Muscle layer of duodenum (tissue), 2 donors: ENCODE results near the gene SOX2.

ENCODE experiments used
- H3K27ac ChIP-seq: one replicate; pipeline ENCODE4 v1.7.0; 2013; ENCODE audit warnings: mild to moderate bottlenecking, low read length
- H3K27me3 ChIP-seq: one replicate; pipeline ENCODE4 v1.7.0; 2013; ENCODE audit warnings: low read depth, mild to moderate bottlenecking, control low read depth, low read length
- H3K36me3 ChIP-seq, 2 donors: one replicate each; pipeline ENCODE4 v1.7.0; 2013; ENCODE audit warnings: low read length in 2 of 2, control low read depth in 1 of 2, mild to moderate bottlenecking in 1 of 2; ENCODE audit not compliant: insufficient read depth in 2 of 2, control insufficient read depth in 1 of 2
- H3K4me1 ChIP-seq, 2 donors: one replicate each; pipeline ENCODE4 v1.7.0; 2013; ENCODE audit warnings: low read length in 2 of 2, mild to moderate bottlenecking in 2 of 2, control low read depth in 1 of 2, moderate library complexity in 1 of 2; ENCODE audit not compliant: insufficient read depth in 2 of 2, control insufficient read depth in 1 of 2
- H3K4me3 ChIP-seq, 2 donors: one replicate each; pipeline ENCODE4 v1.7.0; 2013; ENCODE audit warnings: low read length in 2 of 2, low read depth in 1 of 2, mild to moderate bottlenecking in 1 of 2
- H3K9me3 ChIP-seq, 2 donors: one replicate each; pipeline ENCODE4 v1.7.0; 2013; ENCODE audit warnings: low read length in 2 of 2, control low read depth in 1 of 2, mild to moderate bottlenecking in 1 of 2; ENCODE audit not compliant: control insufficient read depth in 1 of 2
- donor health status: healthy.

SOX2 gene

DNA sequence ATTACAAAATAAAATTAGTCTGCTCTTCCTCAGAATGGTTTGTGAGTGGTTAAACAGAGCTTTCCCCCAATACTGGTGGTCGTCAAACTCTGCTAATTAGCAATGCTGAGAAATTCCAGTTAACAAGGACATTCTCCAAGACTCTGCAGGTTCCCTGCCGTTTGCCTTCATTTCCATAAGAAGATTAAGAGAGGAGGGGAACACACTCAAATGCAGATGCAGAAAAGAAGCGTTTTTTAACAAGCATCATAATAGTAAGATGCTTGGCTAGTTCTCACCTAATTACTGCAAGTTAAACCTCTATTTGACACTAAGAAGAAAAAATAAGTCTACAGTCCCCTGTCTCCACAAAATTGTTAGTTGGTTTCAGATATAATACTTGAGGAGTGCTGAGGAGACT, 3.7 kb upstream of the SOX2 start:
- peaks cover 0 to 33% of the 10 kb centered on the region in 2 donors for H3K4me1 ChIP-seq
- no peaks in the 10 kb centered on the region for H3K36me3 ChIP-seq
- H3K9me3 ChIP-seq, result no peaks in the 10 kb centered on the region
- H3K27ac ChIP-seq, result no peak overlapping the region
- H3K4me3 ChIP-seq, result no peak overlapping the region
- H3K27me3 ChIP-seq, result peaks cover 70% of the 10 kb centered on the region

DNA sequence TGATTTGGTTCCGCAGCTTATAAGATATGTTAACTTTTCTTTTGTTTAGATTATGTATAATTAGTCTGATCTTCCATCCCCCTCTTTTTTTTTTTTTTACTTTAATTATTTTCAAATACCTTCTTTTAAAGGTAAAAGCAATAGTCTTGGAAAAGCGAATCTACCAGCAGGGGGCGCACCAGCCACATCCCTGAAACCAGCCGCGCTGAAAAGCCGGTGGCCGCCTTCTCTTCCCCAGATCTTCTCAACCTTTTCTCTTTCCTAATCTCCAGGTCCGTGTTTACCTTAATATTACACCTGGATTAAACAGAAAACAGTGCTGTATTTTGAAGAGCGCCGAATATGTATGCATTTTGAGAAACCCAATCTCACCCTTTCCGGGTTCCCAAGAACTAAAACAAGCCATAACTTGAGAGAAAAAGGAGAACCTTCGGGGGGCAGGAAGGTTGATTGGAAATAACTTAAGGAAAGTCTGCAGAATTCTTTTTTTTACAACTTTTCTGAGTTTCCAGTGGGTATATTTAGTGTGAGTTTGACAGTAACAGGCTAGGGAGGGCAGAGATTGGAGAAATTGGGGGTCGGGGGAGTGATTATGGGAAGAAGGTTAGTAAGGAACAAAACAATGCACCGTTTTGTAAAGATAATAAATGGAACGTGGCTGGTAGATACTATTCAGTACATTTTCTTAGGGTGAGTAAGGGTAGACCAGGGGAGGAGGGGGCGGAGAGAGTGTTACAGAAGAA, 2.0 kb upstream of the SOX2 start:
- Histone ChIP-seq H3K4me3 (no peak overlapping the region), H3K27me3 (peaks cover 67% of the 10 kb centered on the region)

DNA sequence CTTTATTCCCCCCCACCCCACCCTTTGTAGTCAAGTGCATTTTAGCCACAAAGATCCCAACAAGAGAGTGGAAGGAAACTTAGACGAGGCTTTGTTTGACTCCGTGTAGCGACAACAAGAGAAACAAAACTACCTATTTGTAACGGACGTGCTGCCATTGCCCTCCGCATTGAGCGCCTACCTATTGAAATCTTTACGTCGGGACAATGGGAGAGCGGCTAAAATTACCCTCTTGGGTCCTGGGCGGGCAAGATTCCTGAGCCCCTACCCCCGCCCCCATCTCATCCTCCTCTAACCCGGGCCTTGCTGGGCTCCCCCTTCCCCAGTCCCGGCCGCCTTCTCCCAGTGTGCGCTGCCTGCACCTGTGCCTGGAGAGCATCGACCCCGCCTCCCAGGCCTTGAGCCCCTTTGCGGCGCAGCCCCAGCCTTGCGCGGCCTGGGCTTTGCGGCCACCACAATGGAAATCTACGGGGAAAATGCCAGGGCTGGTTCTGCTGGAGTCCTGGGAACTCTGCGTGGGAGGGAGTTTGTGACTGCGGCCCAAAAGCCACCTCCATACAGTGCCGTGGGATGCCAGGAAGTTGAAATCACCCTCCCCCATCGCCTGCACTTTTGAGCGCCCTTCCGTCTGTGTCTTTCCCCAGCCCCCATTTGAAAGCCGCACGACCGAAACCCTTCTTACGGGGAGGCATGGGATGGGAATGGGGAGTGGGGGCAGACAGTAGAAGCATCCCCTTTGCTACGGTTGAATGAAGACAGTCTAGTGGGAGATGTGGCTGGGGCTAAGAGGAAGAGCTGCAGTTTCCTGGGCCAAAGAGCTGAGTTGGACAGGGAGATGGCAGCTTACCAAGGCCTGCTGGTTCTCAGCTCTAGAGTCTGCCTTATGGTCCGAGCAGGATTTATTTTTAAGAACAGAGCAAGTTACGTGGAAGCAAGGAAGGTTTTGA, 1.1 kb upstream of the SOX2 start:
- H3K4me3 ChIP-seq, result peak overlapping the region; percentile 16 to 58
- no peaks in the 10 kb centered on the region for H3K9me3 ChIP-seq
- H3K27ac ChIP-seq, result no peak overlapping the region
- H3K4me1 ChIP-seq, result peaks cover 0 to 34% of the 10 kb centered on the region in 2 donors
- H3K27me3 ChIP-seq, result peaks cover 65% of the 10 kb centered on the region
- H3K36me3 ChIP-seq, result no peaks in the 10 kb centered on the region

More for the DNA sequence above, 2.0 kb upstream of the SOX2 start:
- H3K9me3 ChIP-seq, result no peaks in the 10 kb centered on the region
- no peak overlapping the region for H3K27ac ChIP-seq
- no peaks in the 10 kb centered on the region for H3K36me3 ChIP-seq
- peaks cover 0 to 34% of the 10 kb centered on the region in 2 donors for H3K4me1 ChIP-seq

DNA sequence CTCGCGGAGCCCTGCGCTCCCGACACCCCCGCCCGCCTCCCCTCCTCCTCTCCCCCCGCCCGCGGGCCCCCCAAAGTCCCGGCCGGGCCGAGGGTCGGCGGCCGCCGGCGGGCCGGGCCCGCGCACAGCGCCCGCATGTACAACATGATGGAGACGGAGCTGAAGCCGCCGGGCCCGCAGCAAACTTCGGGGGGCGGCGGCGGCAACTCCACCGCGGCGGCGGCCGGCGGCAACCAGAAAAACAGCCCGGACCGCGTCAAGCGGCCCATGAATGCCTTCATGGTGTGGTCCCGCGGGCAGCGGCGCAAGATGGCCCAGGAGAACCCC, 464 bp downstream of the SOX2 start:
- peaks cover 0 to 34% of the 10 kb centered on the region in 2 donors for H3K4me1 ChIP-seq
- no peak overlapping the region for H3K27ac ChIP-seq
- peaks cover 71% of the 10 kb centered on the region for H3K27me3 ChIP-seq
- no peaks in the 10 kb centered on the region for H3K9me3 ChIP-seq
- H3K36me3 ChIP-seq, result no peaks in the 10 kb centered on the region
- H3K4me3 ChIP-seq, result peak overlapping the region in 1 of 2 donors; percentile 58

DNA sequence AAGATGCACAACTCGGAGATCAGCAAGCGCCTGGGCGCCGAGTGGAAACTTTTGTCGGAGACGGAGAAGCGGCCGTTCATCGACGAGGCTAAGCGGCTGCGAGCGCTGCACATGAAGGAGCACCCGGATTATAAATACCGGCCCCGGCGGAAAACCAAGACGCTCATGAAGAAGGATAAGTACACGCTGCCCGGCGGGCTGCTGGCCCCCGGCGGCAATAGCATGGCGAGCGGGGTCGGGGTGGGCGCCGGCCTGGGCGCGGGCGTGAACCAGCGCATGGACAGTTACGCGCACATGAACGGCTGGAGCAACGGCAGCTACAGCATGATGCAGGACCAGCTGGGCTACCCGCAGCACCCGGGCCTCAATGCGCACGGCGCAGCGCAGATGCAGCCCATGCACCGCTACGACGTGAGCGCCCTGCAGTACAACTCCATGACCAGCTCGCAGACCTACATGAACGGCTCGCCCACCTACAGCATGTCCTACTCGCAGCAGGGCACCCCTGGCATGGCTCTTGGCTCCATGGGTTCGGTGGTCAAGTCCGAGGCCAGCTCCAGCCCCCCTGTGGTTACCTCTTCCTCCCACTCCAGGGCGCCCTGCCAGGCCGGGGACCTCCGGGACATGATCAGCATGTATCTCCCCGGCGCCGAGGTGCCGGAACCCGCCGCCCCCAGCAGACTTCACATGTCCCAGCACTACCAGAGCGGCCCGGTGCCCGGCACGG, 991 bp downstream of the SOX2 start:
- no peaks in the 10 kb centered on the region for H3K9me3 ChIP-seq
- peaks cover 0 to 34% of the 10 kb centered on the region in 2 donors for H3K4me1 ChIP-seq
- H3K27me3 ChIP-seq, result peaks cover 71% of the 10 kb centered on the region
- H3K36me3 ChIP-seq, result no peaks in the 10 kb centered on the region
- peak overlapping the region in 1 of 2 donors; percentile 58 for H3K4me3 ChIP-seq
- no peak overlapping the region for H3K27ac ChIP-seq

DNA sequence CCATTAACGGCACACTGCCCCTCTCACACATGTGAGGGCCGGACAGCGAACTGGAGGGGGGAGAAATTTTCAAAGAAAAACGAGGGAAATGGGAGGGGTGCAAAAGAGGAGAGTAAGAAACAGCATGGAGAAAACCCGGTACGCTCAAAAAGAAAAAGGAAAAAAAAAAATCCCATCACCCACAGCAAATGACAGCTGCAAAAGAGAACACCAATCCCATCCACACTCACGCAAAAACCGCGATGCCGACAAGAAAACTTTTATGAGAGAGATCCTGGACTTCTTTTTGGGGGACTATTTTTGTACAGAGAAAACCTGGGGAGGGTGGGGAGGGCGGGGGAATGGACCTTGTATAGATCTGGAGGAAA, 1.5 kb downstream of the SOX2 start:
- Histone ChIP-seq H3K27me3 (peaks cover 70% of the 10 kb centered on the region), H3K9me3 (no peaks in the 10 kb centered on the region), H3K36me3 (no peaks in the 10 kb centered on the region), H3K4me1 (peaks cover 0 to 34% of the 10 kb centered on the region in 2 donors), H3K27ac (no peak overlapping the region), H3K4me3 (peak overlapping the region in 1 of 2 donors; percentile 58)

DNA sequence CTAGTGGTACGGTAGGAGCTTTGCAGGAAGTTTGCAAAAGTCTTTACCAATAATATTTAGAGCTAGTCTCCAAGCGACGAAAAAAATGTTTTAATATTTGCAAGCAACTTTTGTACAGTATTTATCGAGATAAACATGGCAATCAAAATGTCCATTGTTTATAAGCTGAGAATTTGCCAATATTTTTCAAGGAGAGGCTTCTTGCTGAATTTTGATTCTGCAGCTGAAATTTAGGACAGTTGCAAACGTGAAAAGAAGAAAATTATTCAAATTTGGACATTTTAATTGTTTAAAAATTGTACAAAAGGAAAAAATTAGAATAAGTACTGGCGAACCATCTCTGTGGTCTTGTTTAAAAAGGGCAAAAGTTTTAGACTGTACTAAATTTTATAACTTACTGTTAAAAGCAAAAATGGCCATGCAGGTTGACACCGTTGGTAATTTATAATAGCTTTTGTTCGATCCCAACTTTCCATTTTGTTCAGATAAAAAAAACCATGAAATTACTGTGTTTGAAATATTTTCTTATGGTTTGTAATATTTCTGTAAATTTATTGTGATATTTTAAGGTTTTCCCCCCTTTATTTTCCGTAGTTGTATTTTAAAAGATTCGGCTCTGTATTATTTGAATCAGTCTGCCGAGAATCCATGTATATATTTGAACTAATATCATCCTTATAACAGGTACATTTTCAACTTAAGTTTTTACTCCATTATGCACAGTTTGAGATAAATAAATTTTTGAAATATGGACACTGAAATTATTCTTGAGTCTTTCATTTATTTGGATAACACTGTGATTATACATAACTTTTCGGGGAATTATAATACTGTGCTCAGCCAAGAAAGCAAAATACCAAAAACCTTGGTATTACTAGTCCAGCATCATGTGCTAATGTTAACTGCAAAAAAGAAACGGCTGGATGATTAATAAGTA, 2.2 kb downstream of the SOX2 start:
- Histone ChIP-seq H3K4me3 (peak overlapping the region in 1 of 2 donors; percentile 13), H3K9me3 (no peaks in the 10 kb centered on the region), H3K27ac (no peak overlapping the region), H3K4me1 (peaks cover 0 to 34% of the 10 kb centered on the region in 2 donors), H3K36me3 (no peaks in the 10 kb centered on the region), H3K27me3 (peaks cover 73% of the 10 kb centered on the region)

DNA sequence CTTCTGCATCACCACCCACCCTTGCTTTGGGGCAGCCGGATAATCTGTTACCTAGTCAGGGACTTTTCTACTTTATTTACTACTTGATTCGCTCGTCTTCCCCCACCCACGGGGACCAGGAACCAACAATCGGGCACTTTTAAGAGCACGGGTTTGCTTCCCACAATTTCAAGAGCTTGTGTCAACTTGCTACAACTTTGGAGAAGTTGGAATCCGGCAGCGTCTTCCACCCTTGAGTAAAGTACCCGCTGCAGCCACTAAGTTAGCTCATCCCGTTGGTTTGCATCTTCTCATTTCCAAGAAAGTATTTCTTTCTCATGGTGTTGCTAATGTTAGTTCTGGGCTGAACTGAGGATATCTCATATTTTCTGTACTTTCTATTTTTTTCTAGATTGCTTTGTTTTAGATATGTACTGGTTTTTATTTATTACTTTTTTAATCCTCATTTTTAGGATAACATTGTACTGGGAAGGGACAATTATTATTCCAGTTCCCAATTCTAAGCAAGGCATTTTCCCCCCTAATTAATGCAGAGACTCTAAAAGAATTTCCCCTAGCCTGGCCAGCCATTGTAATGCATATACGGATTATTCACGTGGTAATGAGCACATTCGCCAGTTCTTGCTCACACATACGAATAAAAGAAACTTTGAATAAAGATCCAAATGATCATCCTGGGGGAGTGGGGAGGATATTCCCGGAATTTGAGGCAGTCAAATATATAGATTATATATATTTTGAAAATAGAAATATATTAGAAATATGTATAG, 4.0 kb downstream of the SOX2 start:
- no peak overlapping the region for H3K27ac ChIP-seq
- peak overlapping the region in 1 of 2 donors; percentile 28 for H3K4me3 ChIP-seq

DNA sequence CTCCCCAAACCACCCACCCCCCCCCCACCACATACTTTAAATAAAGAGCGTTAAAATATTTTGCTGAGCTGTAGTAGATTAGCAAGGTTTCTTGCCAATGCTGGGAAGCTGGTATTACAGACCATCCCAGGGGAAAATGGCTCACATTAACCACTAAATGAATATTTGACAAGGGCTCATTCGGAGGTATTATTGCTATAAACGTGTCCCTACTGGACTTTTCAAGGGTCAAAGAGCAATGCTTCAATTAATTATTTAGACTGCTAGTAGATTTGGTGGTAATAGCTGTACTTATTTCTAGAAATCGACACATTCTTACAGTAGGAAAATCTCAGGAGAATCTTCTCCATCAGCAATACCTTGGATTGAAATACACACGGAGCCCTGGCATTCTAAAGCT, 5.2 kb downstream of the SOX2 start:
- H3K27ac ChIP-seq, result no peak overlapping the region
- H3K4me3 ChIP-seq, result no peak overlapping the region
- H3K27me3 ChIP-seq, result peaks cover 81% of the 10 kb centered on the region
- peaks cover 0 to 17% of the 10 kb centered on the region in 2 donors for H3K4me1 ChIP-seq
- no peaks in the 10 kb centered on the region for H3K36me3 ChIP-seq
- no peaks in the 10 kb centered on the region for H3K9me3 ChIP-seq

More for the DNA sequence above, 4.0 kb downstream of the SOX2 start:
- H3K36me3 ChIP-seq, result no peaks in the 10 kb centered on the region
- no peaks in the 10 kb centered on the region for H3K9me3 ChIP-seq
- H3K4me1 ChIP-seq, result peaks cover 0 to 30% of the 10 kb centered on the region in 2 donors
- H3K27me3 ChIP-seq, result peaks cover 79% of the 10 kb centered on the region
